SW 1271 (cell line): ENCODE results near the gene AKAP13.
"Not testable (repeated sequence)": the region's sequence is repeated elsewhere in the genome, so short reads cannot be mapped to it uniquely, and the experiment has no call there.

ENCODE experiments used
- DNase-seq, 2 experiments: peaks; one replicate each; lab custom pipeline; 2025; lab: John Stamatoyannopoulos, UW

Gene AKAP13

DNA sequence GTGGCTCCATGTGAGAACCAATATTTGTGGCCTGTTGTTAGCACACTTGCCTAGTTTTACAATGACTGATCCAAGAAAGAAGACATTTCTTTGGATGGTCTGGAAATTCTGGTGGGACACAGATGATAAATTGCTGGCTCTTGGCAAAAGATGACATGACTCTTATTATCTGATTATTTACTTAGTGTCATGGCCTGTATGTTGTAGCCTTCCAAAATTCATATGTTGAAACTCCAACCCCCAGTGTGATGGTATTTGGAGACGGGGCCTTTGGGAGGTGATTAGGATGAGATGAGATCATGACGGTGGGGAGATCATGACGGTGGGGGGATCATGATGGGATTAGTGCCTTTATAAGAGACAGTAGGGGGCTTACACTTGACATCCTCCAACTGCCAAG, 30.0 kb upstream of the AKAP13 start:
- DNase-seq, result no peak

- DNase-seq, result not testable (repeated sequence)
Measured at GRCh38 chr15:85351501-85351900, 28.9 kb upstream of the AKAP13 start.

- DNase-seq, result no peak
Measured at GRCh38 chr15:85351965-85352364, 28.4 kb upstream of the AKAP13 start.

- DNase-seq, result no peak
Measured at GRCh38 chr15:85353516-85353915, 26.9 kb upstream of the AKAP13 start.

GRCh38 chr15:85354461-85354860, 25.9 kb upstream of the AKAP13 start:
- peak in 1 of 2 experiments; percentile 56 for DNase-seq

- DNase-seq, result no peak
Measured at GRCh38 chr15:85354948-85355347, 25.5 kb upstream of the AKAP13 start.

DNA sequence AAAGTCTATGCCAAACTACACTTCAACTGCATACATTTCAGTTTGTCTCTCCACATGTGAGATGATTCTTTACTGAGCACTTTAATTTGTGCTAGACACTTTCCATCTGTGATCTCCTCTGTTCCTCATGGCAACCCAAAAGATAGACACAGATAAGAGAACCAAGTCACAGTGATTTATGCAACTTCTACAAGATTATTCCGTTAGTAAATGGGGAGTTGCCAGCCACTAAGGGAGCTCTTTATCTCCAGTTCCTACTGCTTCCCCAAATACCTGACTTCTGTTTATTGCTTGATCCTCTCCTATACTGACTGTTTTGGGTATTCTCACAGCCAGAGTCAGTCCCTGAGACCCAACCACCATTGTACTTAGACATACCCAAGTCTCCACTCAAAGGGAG, 24.1 kb upstream of the AKAP13 start:
- no peak for DNase-seq

- DNase-seq, result no peak
Measured at GRCh38 chr15:85361323-85361722, 19.1 kb upstream of the AKAP13 start.

- no peak for DNase-seq
Measured at GRCh38 chr15:85362436-85363081, 17.8 kb upstream of the AKAP13 start.

DNA sequence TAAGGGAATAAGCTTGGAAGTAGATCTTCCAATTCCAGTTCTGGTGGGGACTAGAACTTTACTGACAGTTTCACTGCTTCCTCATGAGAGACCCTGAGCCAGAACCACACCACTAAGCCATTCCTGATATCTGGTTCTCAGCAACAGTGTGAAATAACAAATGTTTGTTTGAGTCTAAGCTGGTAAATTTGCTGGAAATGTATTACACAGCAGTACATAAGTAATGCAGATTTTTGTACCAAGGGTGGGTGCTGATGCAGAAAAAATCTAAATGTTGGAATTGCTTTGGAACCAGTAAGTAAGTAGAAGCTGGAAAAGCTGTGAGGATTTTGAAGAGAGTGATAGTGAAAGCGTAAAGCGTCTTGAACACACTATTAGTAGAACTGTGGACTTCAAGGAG, 14.4 kb upstream of the AKAP13 start:
- DNase-seq, result no peak

- DNase-seq, result no peak
Measured at GRCh38 chr15:85367741-85368140, 12.7 kb upstream of the AKAP13 start.

- DNase-seq, result no peak
Measured at GRCh38 chr15:85374831-85375230, 5.6 kb upstream of the AKAP13 start.

- no peak for DNase-seq
Measured at GRCh38 chr15:85377269-85377668, 3.1 kb upstream of the AKAP13 start.

DNA sequence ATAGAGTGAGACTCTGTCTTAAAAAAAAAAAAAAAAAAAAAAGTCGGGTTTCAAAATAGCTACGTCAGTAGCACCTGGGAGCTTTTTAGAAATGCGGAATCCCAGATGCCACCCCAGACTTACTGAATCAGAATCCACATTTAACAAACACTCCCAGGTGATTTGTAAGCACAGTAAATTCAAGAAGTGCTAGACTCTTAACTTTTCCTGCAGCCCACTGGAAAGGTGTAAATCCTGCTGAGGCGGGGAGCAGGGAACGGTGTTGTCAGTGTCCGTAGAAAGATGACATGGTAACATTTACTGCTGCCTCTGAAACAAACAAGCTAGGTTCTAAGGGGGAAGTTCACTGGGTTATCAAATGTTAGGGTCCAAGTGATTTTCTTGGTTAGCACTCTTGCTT, 2.4 kb upstream of the AKAP13 start:
- DNase-seq, result no peak

DNA sequence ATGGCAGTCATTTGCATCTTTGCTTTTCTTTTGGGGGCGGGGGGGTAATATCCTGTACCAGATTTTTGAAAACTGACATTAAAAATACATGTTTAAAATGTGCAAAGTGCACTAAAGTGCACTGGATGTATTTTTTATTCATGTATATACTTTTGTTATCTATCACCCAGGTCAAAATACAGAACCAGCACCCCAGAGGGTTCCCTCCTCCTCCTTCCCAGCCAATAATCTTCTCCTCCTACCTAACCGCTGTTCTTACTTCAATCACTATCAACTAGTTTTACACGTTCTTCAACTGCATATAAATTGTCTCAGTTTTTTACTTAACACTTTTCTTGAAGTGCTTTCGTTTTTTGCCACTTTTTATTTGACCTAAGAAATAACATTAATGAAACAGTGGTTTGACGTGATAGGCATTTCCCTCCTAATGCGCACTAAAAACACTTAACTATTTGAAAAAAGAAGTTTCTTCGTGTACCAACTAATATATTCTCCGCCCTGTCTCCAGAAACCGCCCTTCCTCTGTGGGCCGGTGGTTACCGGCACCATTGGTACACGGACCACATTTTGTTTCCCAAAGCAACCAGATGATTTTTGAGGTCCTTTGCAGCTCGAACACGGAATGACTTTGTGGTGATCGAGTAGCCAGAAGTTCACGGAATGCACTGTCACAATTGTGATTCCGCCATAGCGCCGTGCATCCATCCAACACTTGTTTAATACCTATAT, 836 bp upstream of the AKAP13 start:
- DNase-seq, result peak in 1 of 2 experiments; percentile 62

DNA sequence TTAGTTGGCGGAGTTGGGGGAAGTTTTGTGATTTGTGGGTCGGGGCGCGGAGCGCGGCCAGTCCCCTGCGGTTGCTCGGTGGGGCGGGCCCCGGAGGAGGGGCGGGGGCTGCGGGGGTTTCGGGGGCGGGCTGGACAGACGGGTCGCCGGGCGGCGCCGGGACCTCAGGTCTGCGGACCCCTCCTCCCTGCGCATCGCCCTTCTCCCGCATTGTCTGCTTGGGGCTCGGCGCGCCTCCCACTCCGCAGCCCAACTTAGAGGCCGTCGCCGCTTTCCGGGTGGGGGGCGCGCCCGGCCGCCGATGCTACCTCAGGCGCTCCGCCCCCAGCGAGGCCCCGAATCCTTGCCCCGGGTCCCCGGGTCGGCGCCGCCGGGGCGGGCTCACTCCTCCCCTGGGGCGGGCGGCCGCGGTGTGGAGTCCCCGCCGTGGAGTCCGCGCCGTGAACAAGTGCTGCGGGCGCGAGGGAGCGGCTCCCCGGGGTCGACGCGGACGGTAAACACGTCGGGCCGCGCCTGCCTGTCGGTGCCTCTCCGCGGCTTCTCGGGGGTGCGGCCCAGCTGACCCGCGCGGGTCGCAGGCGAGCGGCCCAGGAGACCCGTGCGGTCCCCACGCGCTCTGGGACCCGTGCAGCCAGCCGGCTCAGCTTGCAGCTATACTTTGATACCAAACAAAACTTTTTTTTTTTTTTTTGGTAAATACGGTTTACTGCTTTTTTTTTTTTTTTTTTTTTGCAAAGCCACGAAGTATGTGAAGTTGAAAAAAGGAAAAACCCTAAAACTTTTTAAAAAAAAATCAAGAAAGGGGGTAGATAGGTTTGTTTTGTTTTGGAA, 624 bp downstream of the AKAP13 start:
- peak in 1 of 2 experiments; percentile 69 for DNase-seq

GRCh38 chr15:85381850-85382751, 1.7 kb downstream of the AKAP13 start:
- DNase-seq, result no peak

DNA sequence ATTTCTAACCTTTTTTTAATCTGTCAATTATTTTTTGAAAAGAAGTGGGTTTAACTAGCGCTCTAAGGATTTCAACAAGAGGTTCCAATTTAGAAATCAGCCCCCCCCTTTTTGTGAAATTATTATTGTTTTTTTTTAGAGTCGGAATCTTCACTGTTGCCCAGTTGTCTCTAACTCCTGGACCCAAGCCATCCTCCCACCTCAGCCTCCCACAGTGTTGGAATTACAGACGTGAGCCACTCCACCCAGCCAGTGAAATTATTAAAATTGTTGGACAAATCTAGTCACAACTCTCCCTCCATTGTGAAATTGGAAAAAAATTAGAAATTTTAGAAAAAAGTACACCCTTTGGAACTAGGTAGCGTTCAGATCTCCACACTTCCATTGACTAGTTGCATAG, 2.5 kb downstream of the AKAP13 start:
- DNase-seq, result no peak

DNA sequence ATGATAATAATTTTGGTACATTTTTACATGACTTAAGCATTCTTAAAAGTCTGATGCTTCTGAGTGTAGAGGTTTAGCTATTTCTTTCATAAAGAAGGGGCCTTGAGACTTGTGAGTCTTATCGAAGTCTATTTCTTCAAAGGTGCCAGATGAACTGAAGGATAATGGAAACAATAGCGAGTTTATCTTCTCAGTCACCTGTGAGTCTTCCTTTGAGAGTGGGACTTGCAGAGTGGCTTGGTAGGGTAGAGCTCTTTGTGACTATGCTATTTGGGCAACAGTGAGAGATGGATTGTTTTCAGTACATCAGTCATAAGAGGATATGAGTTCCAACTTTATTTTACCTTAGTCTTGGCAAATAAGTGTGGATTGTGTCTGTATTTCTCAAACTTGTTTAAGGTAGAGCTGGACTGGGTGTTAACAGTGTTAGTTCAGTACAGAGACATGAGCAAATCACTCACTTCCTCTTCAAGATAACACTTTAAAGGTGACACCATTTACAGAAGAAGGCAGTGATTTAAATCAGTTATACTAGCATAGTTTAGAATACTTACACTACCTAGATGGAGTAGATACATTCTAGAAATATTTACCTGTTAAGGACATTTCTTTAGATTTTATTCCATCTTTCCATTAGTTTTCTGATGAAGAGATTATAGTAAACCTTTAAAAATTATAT, 3.2 kb downstream of the AKAP13 start:
- DNase-seq, result no peak

DNA sequence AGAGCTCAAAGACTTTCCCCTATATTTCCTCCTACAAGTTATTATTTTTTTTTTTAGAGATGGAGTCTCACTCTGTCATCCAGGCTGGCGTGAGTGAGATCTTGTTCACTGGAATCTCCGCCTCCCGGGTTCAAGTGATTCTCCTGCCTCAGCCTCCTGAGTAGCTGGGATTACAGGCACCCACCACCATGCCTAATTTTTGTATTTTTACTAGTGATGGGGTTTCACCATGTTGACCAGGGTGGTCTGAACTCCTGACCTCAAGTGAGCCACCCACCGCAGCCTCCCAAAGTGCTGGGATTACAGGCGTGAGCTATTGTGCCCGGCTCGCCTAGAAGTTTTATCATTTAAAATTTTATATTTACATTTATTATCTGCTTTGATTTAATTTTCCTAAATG, 5.9 kb downstream of the AKAP13 start:
- DNase-seq, result no peak

- no peak for DNase-seq
Measured at GRCh38 chr15:85388566-85389305, 8.3 kb downstream of the AKAP13 start.
